GM21381 (cell line): ENCODE results near the gene PLCH2.
"Not testable (repeated sequence)": the region's sequence is repeated elsewhere in the genome, so short reads cannot be mapped to it uniquely, and the experiment has no call there.

Experiments
- ATAC-seq: cut with Tn5 transposase; IDR thresholded peaks from one replicate; pipeline ENCODE4 v1.9.1; 2021; ENCODE audit warnings: mild to moderate bottlenecking, moderate library complexity; ENCODE audit not compliant: unreplicated experiment

PLCH2 gene

DNA sequence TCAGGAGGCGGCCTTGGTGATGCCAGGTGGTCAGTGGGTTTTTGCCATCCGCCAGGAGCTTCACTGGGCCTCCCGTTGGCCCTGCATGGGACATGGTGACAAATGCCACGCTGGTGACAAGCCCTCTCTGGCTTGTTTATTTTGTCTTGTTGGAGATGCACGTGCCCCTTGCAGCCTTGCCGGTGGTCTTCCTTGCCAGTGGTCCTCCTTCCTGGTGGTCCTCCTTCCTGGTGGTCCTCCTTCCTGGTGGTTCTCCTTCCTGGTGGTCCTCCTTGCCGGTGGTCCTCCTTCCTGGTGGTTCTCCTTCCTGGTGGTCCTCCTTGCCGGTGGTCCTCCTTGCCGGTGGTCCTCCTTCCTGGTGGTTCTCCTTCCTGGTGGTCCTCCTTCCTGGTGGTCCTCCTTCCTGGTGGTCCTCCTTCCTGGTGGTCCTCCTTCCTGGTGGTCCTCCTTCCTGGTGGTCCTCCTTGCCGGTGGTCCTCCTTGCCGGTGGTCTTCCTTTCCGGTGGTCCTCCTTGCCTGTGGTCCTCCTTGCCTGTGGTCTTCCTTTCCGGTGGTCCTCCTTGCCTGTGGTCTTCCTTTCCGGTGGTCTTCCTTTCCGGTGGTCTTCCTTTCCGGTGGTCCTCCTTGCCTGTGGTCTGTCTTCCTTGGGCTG, 16.9 kb upstream of the PLCH2 start:
- ATAC-seq = not testable (repeated sequence)

DNA sequence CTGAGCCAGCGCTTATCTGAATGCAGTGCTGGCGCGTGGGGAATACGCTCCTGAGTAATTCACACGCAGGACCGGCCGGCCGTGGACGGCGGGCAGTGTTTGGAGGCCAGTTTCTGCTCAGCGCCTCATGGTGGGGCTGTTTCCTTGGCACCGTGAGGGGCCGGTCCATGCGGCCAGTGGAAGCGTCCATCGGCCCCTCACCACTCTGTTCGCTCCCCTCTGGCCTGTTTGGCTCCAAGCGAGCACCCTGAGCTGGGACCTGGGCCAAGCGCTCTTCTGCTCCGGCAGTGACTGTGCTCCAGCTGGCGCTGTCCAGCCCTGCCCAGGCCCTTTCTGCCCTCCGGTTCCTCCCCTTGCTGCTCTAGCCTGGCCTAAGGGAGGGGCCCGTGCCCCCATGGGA, 16.3 kb upstream of the PLCH2 start:
- ATAC-seq = no peak

DNA sequence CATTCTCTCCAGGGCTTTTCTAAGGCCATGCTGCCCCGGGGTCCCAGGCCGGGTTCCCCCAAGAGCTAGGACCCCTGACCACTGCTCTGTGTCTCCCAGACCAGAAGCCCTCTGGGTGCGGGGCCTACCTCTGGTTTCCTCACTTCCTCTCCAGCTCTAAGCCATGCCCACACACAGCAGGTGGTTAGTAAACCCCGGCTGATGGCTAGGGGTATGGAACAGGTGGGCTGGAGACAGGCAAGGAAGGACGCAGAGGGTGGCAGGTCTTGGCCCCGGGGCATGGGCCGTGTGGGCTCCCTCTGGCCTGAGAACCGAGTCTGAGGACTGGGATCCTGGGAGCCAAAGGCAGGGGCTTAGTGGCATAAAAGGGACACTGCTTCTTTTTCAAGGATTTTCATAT, 15.9 kb upstream of the PLCH2 start:
- no peak for ATAC-seq

DNA sequence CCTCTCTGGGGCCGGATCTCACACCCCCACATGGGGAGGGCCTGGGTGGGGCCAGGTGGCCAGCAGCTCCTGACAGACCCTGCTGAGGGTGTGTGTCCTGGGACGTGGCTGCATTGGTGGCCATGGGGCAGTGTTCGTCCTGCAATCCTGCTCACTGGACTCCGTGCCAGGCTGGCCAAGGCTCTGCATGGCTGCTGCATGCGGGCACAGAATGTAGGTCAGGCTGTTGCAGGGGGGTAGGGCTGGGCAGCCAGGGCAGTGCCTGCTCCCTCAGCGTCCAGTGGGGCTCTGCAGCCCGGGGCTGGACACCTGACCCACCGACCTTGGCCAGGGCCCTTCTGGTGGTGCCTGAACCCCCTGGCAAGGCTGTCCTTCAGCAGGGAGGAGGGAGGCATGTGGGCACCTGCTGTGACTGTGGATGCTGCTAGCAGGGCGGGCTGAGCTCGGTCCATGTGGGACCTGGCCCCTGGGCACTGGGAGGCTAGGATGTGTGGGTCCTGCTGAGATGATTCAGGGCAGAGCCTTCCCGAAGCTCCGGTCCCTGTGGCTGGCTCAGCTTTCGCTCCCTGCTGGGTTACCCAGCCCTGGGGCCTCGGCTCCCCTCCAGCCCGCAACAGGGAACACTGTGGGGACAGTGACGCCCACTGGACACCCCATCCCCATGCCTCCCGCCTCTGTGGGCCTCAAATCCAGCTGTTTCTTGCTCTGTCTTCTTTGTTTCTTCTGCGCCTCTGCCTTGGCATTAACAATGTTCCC, 14.9 kb upstream of the PLCH2 start:
- ATAC-seq = no peak

DNA sequence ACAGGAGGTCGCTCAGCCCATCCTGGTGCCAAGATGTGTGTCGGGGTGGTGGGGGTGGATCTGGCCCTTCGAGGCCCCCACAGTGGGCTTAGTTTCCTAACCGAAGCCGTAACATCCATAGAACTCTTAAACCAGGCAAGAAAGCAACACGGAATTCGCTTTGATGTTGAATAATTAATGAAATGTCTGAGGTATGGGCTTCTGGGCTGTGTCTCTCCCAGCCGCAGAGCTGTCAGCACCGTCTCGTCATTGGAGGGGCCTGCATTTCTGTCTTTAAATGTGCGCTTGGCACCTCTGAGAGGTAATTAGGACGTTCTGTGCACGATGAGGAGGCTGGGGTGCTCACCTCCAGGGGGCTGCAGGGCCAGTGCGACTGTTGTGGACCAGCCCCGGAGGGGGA, 13.3 kb upstream of the PLCH2 start:
- ATAC-seq = no peak

DNA sequence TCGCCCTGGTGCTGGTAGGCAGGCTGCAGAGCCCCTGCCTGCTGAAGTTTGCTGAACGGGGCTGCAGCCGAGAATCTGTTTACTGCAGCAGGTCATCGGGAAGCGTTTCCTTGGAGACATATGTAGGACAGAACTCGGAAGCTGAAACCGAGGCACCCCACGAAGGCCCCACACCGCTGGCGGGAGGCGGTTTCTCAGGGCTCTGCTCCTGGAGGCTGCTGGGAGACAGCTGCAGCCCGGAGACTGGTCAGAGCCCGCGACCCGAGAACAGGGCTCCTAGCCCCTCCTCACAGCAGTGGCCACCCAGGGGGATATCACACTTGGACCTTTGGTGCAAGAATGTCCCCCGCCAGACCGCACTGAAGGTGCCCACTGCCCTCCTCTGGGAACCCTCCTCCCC, 12.7 kb upstream of the PLCH2 start:
- ATAC-seq = no peak

DNA sequence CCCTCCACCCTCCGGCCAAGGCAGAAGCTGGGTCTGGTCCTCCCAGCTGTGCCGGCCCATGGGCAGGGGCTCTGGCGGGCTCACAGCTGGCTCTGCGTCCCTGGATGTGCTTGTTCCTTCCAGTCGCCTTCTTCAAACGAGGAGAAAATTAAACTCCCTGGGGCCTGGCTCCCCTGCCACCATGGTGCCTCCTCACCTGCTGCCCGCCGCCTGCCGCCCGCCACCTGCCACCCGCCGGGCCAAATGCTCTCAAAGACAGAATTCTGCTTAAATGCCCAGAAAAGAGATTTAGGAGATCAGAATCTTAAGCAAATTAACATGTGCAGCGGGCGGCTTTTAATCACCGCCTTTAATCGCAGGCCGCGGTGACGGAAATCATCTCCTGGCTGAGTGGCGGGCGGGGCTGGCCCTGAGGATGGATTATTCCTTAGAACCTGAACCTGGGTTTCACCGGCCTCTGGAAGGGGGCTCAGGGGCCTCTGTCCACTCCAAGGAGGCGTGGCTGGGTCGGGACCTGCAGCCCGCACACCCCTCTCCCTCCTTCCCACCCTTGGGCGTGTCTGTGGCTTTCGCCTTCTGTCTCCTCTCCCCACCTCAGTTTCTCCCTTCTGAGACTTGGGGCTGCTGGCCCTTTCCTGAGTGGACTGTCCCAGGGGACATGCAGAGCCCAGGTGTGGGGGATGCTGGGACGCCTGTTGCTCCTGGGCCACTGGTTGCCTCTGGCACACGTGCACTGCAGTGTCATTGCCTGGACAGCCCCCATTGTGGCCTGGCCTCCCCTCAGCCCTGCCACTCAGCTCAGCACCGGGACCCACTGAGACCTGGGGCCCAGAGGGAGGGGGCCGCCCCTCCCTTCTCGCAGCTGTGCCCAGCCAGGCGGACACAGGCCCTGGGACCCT, 10.5 kb upstream of the PLCH2 start:
- no peak for ATAC-seq

DNA sequence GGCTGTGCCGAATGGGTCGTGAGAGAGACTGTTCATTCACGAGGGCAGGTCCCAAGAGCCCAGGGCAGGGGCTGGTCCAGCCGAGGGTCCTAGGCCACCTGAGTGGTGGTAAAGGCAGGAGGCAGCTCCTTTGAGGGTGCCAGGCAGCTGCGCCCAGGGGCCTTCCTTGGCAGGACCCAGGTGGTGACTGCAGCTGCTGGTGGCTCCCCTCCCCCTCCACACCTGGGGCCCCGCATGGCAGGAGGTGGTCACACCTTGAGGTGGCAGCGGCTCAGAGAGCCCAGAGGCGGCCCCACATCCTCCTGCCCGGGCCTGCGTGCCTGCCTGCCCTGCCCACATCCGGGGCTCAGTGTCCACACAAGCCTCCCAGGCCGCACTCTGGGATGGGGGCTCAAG, 9.8 kb upstream of the PLCH2 start:
- no peak for ATAC-seq

DNA sequence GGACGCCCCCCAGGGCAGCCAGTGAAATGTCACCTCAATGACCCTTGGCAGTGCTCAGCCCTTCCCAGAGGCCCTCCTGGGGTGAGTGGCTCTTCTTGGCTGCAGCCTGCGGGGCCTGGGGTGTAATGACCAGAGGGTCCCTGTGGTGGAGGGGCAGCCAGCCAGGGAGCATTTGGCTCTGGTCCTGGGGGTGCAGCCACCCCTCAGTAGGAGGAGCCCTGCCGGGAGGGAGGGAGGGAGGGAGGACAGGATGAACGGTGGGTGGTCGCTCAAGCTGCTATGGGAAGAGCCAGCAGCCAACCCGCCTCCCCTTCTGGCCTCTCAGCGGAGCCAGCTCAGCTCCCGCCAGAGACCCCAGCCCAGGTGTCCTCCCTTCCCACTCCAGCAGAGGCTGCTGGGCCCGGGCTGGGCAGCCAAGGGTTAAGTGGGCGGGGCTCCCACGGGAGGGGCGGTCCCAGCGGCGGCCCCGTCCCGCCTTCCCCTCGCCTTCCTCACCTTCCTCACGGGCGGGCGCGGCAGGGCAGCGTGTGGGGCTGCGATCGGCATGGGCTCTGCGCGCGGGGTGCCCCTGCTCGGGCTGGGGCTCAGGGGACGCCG, 9.0 kb upstream of the PLCH2 start:
- no peak for ATAC-seq

DNA sequence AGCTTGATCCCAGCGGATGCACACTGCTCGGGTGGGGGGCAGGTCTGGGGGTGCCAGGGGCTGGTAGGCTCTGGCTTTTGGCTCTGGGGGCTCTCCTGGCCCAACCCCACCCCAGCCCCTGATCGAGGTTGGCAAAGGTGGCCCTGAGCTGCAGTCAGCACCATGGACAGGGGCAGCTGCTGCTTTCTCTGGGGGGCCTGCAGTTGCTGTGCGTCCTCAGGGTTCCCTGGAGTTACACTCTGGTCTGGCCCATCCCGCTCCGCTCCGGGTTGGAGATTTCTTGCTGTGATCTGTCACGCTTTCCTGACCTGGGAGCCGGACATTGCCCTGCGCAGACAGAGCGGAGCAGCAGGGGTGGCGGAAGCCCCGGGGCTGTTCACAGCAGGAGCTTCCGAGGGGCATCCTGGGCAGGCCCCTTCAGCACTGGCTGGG, 8.0 kb upstream of the PLCH2 start:
- no peak for ATAC-seq

DNA sequence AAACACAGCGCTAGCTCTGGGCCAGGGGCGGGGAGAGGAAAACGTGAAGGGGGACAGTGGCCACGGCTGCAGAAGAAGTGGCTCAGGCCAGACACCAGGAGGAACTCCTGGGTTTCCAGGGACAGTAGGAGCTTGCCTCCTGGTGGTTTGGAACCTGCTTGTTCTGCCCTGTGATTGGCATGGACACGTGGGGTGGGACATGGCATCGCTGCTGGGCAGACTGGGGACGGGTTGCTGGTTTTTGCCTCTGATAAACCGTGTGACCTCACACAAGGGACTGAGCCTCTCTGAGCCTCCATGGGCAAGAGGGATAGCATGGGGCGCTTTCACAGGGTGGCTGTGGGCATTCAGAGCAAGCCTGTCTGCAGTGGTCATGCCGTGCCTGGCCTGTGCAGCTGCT, 7.5 kb upstream of the PLCH2 start:
- ATAC-seq = no peak

DNA sequence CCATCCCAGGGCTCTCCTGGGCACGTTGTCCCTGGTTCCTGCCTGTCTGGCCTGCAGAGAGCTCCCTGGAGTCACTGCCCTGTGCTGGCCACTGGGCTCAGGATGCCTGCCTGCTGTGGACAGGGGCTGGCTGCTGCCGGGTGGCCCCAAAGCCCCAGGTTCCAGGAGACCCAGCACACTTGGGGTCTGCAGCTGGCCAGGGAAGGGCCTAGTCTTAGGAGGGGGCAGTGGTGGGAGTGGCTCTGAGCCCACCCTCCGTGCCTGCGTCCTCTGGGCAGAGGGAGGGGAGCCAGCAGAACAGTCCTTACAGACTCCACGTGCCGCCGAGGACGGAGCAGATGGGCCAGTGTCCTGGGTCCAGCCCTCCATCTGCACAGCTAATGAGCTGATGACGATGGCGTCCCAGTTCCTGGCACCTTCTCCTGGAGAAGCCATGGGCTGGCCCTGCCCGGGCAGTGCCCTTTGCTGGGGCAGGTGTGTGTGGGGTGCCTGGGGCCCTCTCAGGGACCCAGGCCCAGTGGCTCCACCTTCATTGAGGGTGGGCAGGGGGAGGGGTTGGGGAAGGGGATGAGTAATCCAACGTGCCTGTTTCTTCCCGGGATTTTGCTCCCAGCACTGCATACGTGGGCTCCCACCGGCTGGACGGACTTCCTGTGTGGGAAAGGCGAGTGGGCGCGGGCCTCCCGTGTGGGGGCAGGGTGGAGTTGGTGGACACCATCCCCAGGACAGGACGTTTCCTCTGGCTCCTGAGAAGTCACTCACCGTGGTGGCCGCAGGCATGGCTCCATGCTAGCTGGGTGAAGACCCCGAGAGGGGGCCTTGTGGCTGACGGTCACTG, 6.8 kb upstream of the PLCH2 start:
- no peak for ATAC-seq

DNA sequence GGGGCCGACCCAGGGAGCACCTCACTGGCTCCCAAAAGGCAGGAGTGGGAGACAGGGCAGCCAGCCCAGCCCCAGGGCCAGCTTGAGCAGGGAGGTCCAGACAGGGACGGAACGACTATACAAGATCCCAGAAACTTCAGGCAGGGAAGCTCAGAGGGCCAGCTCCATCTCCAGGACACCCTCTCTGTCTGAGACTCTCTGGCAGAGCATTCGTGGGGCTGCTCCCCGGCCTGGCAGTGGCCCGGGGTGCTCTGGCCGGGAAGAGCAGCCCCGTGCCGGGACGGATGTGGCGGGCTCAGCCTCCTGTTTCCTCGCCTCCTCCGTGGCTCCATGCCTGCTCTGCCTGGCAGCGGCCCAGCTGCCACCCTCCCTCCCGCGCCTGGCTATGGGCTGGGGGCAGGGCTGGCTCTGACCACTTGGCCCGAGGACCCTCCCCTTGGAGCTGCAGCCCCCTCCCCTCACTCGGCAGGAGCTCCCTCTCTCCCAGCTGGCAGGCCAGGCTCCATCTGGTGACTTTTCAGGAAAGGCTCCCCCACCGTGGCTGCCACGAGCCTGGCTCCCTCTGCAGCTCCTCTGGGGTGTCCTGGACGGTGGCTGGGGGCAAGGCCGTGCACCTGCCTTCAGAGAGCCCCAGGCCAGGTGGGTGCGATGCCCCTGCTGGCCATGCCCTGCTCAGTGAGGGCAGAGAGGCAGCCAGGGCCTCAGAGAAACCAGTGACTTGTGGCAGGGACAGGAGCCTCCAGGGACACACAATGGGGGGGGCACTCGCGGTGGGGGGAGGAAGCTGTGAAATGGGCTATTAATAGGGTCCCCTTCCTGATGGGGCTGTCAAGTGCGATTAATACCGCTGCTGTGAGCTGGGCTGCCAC, 5.6 kb upstream of the PLCH2 start:
- no peak for ATAC-seq

DNA sequence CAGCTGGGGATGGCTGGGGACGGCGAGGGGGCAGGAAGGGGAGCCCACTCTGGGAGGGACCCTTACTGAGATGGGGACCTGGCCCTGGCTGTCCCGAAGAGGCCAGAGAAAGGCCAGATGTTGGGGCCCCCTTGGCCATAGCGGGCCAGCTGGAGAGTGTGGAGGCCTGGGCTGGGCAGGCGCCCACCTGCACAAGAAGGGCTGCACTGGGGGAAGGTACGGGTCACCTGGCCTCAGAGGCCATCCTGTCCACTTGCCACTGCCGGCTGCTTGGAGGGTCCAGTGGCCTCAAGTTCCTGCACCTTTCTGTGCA, 5.0 kb upstream of the PLCH2 start:
- no peak for ATAC-seq

DNA sequence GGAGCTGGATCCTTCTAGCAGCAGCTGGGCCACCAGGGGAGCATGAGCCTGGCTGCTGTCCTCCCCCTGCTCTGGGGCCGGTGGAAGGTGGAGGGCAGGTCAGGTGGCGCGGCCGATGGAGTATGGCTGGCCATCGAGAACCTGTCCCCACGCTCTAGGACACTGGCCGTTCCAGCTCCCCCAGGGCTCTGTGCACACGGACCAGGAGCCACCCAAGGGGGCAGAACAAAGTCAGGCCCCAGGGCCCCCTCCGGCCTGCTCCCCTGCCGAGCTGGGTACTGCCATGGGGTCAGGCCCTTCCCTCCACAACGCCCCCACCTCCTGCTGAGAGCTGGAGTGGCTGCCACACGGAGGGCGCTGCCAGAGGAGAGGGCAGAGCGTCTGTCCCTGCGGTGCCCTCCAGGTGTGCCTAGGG, 4.5 kb upstream of the PLCH2 start:
- ATAC-seq = no peak

DNA sequence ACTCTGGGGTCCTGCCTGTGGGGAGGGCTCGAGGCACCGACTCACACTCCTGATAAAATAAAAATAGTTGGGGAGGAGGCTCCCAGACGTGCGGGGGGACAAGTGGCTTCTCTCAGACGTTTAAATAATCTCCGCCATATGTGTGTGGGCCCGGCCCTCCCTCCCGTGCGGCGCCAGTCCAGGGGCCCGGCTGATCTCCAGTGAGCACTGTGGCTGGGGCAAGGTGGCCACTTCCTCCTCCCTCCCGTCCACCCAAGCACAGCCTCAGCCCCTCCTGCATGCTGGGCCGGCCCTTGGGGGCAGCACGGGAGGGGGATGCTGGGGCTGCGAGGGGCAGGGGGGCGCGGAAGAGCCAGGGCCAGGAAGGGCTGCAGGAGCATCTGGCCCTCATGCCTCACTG, 4.0 kb upstream of the PLCH2 start:
- ATAC-seq = no peak

DNA sequence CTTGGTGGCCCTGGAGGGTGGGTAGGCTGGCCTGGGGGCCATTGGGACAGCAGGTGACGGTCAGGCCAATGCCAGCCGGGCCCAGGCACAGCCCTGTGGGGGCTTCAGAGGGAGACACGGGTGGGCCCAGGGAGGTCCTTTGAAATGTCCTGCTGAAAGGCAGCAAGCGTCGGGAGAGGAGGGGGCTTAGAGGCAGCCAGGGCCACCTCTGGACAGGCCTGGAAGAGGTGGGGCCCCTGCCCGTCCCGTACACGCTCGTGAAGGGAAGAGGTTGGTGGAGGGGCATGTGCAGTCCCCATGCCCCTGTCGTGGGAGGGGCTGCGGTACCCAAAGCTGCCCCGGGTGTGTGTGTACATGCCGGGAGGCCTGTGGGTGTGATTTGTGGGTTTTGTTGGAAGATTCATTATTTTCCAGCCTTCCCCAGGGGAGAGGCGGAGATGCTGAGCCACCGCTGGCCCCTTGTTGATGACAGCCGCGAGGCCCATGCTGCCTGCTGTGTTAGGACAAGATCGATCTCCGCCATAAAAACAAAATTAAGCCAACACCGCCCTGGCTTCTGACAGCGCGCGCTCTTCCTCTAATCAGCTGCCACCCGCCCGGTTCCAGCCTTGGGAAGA, 3.4 kb upstream of the PLCH2 start:
- ATAC-seq = no peak

DNA sequence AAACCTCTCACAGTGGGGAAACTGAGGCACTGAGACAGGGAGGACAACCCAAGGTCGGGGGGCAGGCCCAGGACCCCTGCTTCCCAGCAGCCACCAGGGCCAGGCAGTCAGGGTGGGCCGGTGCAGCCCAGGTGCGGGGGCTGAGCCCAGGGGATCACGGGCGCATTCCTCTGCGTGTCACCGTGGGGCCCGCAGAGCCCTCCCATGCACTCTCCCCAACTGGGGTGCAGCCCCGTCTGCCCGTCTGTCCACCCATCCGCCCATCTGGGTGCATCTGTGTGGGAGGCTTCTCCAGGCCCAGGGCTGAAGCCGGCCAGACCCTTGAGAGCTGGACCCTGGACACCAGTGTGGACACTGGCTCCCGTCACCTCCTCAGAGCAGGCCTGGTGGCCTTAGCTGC, 2.9 kb upstream of the PLCH2 start:
- no peak for ATAC-seq

DNA sequence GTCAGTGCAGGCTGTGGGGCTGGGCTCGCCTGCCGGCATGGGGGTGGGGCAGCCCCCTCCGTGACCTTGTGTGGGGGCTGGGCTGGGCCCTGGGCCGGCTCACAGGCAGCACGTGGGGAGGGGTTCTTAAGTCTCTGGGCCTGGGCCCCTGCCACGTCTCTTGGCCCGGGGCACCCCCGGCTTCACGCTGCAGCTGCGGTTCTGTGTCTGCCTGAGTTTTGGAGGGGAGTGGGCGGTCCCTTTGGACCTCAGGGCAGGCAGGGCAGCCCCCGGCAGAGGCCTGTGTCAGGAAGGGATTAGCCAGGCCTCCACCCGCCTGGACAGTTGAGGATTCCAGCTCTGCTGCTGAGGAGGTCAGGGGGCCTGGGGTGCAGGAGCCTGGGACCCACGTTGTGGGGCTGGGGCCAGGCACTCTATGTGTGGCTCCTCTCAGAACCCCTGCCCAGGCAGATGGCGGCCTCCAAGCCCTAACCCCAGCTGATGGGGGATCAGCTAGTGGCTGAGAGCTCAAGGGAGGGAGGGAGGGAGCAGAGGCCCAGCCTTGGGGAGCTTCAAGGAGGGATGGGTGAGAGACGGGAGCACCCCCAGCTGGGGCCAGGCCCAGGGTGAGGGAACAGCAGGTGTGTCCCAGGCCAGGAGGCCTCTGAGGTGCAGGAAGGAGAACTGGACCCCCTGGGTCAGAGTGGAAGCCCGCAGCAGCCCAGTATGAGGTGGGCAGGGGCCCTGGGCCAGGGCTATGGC, 1.8 kb upstream of the PLCH2 start:
- ATAC-seq = no peak
